ENCODE measurements around the gene ST8SIA6. TPM values are rescaled to one million over a fixed set of nuclear protein-coding genes. Genes with fewer than 3 reads are reported as not detected.

The ST8SIA6 gene
- total and polyA plus RNA-seq, 9 of the 15 experiments (the other 6 are each of a cell fraction or from before 2014, with no cell fraction given), result 0.69 to 6.7 (median 5.0) TPM

DNA sequence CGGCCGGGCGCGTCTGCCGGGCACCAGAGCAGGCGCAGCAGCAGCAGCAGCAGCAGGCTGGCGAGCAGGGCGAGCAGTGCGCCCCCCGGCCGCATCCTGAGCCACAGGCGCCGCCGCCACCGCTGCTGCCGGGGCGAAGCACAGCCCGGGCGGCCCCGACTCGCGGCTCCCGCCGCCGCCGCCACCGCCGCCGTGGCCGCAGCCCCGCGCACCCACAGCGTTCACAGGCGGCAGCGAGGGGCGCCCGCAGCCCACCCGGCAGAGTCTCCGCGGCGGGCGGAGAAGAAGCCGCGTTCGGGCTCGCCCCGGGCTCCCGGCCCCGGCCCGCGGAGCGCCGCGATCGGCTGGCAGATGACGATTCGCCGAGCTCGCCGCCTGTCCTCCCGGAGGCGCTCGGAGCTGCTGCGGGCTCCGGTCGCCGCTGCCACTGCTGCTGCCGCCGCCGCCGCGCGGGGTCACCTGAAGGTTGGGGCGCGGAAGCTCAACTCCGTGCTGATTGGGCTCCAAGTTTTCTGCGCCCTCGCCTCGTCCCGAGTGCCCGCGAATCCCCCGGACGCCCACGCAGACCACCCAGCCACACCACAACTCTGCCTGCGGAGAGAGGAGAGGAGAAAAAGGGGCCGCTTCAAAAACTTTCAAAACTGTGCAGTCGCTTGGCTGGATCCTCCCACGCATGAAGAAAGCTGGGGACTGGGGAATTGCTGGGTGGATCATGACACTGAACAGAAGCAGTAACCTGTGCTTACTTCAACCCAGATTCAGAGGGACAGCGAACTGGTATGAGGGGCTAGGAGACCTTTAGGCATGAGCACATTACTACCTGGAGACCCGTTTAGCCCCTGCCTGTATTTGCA, at the start of gene ST8SIA6 (continued):
- TF ChIP-seq, protein P1, sequence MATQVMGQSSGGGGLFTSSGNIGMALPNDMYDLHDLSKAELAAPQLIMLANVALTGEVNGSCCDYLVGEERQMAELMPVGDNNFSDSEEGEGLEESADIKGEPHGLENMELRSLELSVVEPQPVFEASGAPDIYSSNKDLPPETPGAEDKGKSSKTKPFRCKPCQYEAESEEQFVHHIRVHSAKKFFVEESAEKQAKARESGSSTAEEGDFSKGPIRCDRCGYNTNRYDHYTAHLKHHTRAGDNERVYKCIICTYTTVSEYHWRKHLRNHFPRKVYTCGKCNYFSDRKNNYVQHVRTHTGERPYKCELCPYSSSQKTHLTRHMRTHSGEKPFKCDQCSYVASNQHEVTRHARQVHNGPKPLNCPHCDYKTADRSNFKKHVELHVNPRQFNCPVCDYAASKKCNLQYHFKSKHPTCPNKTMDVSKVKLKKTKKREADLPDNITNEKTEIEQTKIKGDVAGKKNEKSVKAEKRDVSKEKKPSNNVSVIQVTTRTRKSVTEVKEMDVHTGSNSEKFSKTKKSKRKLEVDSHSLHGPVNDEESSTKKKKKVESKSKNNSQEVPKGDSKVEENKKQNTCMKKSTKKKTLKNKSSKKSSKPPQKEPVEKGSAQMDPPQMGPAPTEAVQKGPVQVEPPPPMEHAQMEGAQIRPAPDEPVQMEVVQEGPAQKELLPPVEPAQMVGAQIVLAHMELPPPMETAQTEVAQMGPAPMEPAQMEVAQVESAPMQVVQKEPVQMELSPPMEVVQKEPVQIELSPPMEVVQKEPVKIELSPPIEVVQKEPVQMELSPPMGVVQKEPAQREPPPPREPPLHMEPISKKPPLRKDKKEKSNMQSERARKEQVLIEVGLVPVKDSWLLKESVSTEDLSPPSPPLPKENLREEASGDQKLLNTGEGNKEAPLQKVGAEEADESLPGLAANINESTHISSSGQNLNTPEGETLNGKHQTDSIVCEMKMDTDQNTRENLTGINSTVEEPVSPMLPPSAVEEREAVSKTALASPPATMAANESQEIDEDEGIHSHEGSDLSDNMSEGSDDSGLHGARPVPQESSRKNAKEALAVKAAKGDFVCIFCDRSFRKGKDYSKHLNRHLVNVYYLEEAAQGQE (IDR thresholded peaks at IDR 0.05; ENCODE audit: borderline replicate concordance), result no peak
- TF ChIP-seq, protein P1 (CRISPR knock-in tag; IDR thresholded peaks at IDR 0.05; ENCODE audit: low read depth), result no peak
- 0 out of 4 replicates have a peak, but pooled peaks of 1 of the 2 experiments have one; percentile 30 for TF ChIP-seq TEAD1 (CRISPR knock-in tag; IDR thresholded peaks at IDR 0.05)
- peak; percentile 45 for TF ChIP-seq RBM22 (IDR thresholded peaks at IDR 0.05; ENCODE audit: low read depth, low read length, poor library complexity, severe bottlenecking)
- TF ChIP-seq PHF8 (IDR thresholded peaks at IDR 0.05; ENCODE audit: borderline replicate concordance, low read length), result peak; percentile 40; the same call in 1 of the 2 replicates
- TF ChIP-seq EP400 (IDR thresholded peaks at IDR 0.05), result 0 out of 2 replicates have a peak, but pooled peaks have one; percentile 16
- TF ChIP-seq RAD21 (CRISPR knock-in tag; conservative IDR thresholded peaks at IDR 0.05 in 1 of 2, IDR thresholded peaks at IDR 0.05 in 1 of 2), result 0 out of 4 replicates have a peak, but pooled peaks of 1 of the 2 experiments have one; percentile 6
- no peak for TF ChIP-seq ZNF583 (CRISPR knock-in tag; IDR thresholded peaks at IDR 0.05)
- TF ChIP-seq ELF2 (CRISPR knock-in tag; IDR thresholded peaks at IDR 0.05), result no peak
- TF ChIP-seq, protein P2, sequence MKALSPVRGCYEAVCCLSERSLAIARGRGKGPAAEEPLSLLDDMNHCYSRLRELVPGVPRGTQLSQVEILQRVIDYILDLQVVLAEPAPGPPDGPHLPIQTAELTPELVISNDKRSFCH (CRISPR knock-in tag; IDR thresholded peaks at IDR 0.05), result no peak
- TF ChIP-seq, protein P2 (tag; IDR thresholded peaks at IDR 0.05), result no peak
- peak in 1 of 2 experiments; percentile 38; a peak in 1 of 4 replicates for TF ChIP-seq ZNF639 (CRISPR knock-in tag; conservative IDR thresholded peaks at IDR 0.05 in 1 of 2, IDR thresholded peaks at IDR 0.05 in 1 of 2)
- peak in 1 of 3 experiments; percentile 25 for TF ChIP-seq YY1 (IDR thresholded peaks at IDR 0.05; ENCODE audit: borderline replicate concordance in 1 of 3, control insufficient read depth in 1 of 3, extremely low read depth in 1 of 3, insufficient read depth in 3 of 3, insufficient read length in 1 of 3, insufficient replicate concordance in 2 of 3, low read depth in 1 of 3, low read length in 2 of 3)
- no peak for TF ChIP-seq ZNF780A (CRISPR knock-in tag; IDR thresholded peaks at IDR 0.05)
- peak; percentile 86 for TF ChIP-seq POLR2G (IDR thresholded peaks at IDR 0.05; ENCODE audit: low read depth, low read length)

Measured in K562 (cell line).